ENCODE measurements around the gene GFRA1.

DNA sequence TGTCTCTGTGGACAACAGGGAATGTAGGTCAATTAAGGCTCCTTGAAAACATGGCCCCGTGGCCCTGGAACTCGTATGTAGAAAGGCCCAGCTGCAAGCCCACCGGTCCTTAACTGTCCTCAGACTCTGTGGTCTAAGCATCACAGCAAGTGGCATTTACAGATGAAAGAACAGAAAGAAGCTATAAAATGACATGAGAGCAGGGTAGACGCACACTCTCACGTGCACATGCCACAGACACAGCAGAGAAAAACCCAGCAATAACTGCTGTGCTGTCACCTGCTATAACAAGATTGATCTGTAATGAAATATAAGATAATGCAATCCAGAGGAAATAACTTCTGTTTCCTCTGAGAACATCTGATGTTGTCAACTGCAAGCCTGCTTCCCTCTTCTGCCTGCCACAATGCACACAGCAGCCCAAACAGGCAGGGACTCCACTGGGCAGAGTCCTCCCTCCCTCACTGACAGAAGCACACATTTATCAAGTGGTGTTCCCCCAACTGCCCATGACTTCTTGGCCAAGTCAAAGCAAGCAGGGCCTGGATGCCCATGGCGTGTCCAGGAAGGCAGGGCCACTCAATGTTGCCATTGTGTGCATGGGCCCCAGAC lies 63.9 kb downstream of the GFRA1 start:
- TF ChIP-seq, protein P1, sequence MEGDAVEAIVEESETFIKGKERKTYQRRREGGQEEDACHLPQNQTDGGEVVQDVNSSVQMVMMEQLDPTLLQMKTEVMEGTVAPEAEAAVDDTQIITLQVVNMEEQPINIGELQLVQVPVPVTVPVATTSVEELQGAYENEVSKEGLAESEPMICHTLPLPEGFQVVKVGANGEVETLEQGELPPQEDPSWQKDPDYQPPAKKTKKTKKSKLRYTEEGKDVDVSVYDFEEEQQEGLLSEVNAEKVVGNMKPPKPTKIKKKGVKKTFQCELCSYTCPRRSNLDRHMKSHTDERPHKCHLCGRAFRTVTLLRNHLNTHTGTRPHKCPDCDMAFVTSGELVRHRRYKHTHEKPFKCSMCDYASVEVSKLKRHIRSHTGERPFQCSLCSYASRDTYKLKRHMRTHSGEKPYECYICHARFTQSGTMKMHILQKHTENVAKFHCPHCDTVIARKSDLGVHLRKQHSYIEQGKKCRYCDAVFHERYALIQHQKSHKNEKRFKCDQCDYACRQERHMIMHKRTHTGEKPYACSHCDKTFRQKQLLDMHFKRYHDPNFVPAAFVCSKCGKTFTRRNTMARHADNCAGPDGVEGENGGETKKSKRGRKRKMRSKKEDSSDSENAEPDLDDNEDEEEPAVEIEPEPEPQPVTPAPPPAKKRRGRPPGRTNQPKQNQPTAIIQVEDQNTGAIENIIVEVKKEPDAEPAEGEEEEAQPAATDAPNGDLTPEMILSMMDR (IDR thresholded peaks at IDR 0.05; ENCODE audit: insufficient read depth, low read length, poor library complexity, severe bottlenecking) = no peak
- TF ChIP-seq EZH2phosphoT487 (conservative IDR thresholded peaks at IDR 0.05; ENCODE audit: low read length) = no peak
